HEK293T (cell line): ENCODE measurements around the gene PRKAR1B.

Source experiments
- ARNT ChIP-seq: fragments of 450-650 bp; IDR thresholded peaks from 2 replicates; pipeline ENCODE4 v1.6.1; 2017; ENCODE audit warnings: mild to moderate bottlenecking
- BHLHE40 ChIP-seq: fragments of 450-650 bp; IDR thresholded peaks from 2 replicates; pipeline ENCODE4 v1.6.1; 2016; ENCODE audit warnings: mild to moderate bottlenecking, moderate library complexity, borderline replicate concordance
- CTBP1 ChIP-seq: fragments of 450-650 bp; IDR thresholded peaks from 2 replicates; pipeline ENCODE4 v1.6.1; 2016; ENCODE audit warnings: borderline replicate concordance
- FOXA1 ChIP-seq: fragments of 450-650 bp; IDR thresholded peaks from 2 replicates; pipeline ENCODE4 v1.6.1; 2016; ENCODE audit warnings: mild to moderate bottlenecking
- FOXK2 ChIP-seq: fragments of 450-650 bp; IDR thresholded peaks from 2 replicates; pipeline ENCODE4 v1.6.1; 2016; ENCODE audit warnings: mild to moderate bottlenecking
- HDGF ChIP-seq: fragments of 450-650 bp; IDR thresholded peaks from 2 replicates; pipeline ENCODE4 v1.6.1; 2017; ENCODE audit warnings: antibody characterized with exemption, borderline replicate concordance
- L3MBTL2 ChIP-seq: fragments of 450-650 bp; conservative IDR thresholded peaks from 2 replicates; pipeline ENCODE4 v1.6.1; 2016; ENCODE audit warnings: mild to moderate bottlenecking
- NFRKB ChIP-seq: fragments of 450-650 bp; IDR thresholded peaks from 2 replicates; pipeline ENCODE4 v1.6.1; 2016; ENCODE audit warnings: mild to moderate bottlenecking, moderate library complexity
- SUZ12 ChIP-seq: fragments of 450-650 bp; IDR thresholded peaks from 2 replicates; pipeline ENCODE4 v1.6.1; 2016; ENCODE audit warnings: mild to moderate bottlenecking
- TF ChIP-seq, protein P1 (sequence below): fragments of 450-650 bp; IDR thresholded peaks from 2 replicates; pipeline ENCODE4 v1.6.1; 2016

DNA sequence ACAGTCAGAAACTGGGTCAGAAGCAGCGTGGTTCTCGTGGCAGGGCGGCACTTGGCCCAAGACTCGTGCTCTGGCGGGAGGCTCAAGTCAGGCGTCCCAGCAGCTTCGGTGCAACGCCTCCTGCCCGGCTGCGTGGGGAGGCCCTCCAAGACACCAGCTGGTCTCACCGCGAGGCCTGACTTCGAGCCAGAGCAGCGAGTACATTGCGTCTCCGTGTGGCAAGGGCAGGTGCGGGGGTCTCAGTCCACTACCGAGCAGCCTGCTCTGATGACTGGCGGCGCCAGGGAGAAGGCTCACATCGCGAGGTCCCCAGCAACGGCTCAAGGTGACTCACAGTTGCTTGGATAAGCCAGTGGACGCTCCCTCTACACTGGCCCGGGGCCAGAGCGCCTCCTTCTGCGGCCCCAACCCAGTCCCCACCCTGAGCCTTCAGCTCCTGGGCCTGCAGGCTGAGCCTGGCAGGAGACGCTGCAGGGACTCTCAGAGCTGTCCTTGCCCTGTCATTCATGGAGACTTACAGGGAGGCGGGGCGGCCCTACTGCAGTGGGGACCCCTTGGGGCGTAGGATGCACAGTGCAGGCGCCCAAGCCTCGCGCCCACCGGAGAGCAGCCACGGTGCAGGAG, 41.9 kb upstream of the PRKAR1B start:
- TF ChIP-seq CTBP1 (no peak), SUZ12 (no peak), ARNT (no peak), HDGF (no peak), FOXA1 (no peak), NFRKB (no peak), FOXK2 (no peak), BHLHE40 (no peak), L3MBTL2 (no peak)
- TF ChIP-seq, protein P1, sequence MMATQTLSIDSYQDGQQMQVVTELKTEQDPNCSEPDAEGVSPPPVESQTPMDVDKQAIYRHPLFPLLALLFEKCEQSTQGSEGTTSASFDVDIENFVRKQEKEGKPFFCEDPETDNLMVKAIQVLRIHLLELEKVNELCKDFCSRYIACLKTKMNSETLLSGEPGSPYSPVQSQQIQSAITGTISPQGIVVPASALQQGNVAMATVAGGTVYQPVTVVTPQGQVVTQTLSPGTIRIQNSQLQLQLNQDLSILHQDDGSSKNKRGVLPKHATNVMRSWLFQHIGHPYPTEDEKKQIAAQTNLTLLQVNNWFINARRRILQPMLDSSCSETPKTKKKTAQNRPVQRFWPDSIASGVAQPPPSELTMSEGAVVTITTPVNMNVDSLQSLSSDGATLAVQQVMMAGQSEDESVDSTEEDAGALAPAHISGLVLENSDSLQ, result no peak
